Colon (tissue), 2 donors: ENCODE data around the gene TTC31.

Experiments
- FAIRE-seq: peaks from 2 replicates; lab custom pipeline; 2012; peaks lifted over from hg19 to GRCh38; lab: Jason Lieb, UNC
- donor health status: control.
- donor health status: control.

Gene TTC31

GRCh38 chr2:74526649-74527230 is 43.9 kb downstream of the TTC31 start:
- no peak for FAIRE-seq

DNA sequence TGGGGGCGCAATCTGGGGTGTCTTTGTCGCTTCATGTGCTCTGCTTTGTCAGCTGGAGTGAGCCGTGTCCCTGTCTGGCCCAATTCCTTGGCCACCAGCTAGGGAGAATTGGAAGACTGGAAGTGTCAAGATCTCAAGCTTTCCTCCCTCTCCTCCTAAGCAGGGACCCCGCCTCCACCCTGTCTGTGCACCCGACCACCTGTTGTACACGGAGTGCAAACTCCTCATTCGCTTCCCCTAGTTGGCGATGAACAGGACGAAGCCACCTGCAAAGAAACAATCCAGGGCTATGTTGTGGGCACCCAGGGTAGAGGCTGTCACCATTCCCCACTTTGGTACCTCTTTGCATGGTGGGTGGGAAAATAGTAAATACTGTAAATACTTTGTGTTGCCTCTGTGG is 44.9 kb downstream of the TTC31 start:
- FAIRE-seq, result no peak

DNA sequence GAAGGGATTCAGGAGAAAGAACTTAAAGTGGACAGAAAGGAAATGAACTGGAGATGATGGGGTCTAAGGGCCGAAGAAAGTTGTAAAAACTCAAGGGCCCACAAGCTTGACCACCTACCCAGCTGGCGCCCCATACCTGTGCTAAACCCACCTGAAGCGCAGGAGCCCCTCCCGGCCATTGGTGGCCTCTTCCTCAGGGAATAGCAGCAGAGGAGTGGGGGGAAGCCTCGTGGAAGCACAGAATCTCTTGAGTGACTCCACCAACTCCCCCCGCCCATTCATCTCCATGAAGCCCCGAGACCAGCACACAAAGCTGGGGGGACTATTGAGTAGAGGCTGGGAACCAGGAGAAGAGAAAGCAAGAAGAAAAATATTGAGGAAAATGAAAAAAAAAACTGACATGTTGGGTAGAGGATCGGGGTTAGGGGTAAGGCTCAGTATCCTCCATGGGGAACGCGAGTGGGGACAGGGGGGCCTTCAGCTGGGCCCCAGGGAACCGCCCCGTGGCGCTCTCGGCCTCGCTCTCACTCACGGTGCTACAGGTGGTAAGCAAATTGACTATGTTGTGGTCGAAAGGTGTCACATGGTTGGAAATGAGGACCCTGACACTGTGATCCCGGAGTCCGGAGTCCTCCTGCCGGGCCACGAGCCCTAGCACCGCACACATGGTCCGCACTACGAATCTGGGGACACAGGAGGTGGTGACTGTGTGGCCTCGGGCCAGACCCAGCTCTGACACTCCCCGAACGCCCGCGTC is 45.9 kb downstream of the TTC31 start:
- no peak for FAIRE-seq

DNA sequence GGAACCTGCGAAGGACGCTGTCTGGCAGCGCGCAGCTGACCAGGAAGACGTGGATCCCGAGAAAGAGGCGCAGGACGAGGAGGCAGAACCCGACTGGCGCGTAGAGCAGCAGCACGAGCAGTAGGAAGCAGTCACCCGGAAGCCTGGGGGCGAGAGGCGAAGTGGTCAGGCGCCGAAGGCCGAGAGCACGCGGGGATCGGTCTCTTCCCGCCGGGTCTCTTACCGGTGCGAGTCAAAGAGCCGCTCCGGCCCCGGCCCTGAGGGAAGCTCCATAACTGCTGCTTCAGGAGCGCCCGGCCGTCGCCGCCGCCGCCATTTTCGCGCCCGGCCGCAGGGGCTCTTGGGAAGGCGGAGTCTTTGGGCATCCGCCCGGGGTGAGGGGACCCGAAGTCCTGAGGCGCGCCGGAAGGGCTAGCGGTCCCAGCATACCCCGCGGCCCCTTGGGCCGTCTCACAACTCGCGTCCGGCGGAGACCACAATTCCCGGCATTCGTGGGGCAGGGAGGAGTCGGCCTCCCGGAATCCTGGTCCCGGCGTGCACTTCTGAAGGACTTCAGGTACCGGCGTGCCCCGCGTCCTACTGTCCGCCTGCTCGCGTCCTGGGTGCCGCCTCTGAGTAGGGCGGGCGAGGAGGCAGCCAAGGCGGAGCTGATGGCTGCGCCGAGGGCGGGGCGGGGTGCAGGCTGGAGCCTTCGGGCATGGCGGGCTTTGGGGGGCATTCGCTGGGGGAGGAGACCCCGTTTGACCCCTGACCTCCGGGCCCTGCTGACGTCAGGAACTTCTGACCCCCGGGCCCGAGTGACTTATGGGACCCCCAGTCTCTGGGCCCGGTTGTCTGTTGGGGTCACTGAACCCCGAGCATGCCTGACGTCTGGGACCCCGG is 46.7 kb downstream of the TTC31 start, which contains the start of the genes AUP1 and HTRA2:
Gene AUP1, minus strand, starts transcription at position 350 of the 882 bp plus-strand sequence. Its CDS starts 77 bp downstream, at position 273.
Gene HTRA2, plus strand, starts transcription at position 577 of the 882 bp plus-strand sequence. Its CDS starts 74 bp downstream, at position 651.
- no peak for FAIRE-seq

DNA sequence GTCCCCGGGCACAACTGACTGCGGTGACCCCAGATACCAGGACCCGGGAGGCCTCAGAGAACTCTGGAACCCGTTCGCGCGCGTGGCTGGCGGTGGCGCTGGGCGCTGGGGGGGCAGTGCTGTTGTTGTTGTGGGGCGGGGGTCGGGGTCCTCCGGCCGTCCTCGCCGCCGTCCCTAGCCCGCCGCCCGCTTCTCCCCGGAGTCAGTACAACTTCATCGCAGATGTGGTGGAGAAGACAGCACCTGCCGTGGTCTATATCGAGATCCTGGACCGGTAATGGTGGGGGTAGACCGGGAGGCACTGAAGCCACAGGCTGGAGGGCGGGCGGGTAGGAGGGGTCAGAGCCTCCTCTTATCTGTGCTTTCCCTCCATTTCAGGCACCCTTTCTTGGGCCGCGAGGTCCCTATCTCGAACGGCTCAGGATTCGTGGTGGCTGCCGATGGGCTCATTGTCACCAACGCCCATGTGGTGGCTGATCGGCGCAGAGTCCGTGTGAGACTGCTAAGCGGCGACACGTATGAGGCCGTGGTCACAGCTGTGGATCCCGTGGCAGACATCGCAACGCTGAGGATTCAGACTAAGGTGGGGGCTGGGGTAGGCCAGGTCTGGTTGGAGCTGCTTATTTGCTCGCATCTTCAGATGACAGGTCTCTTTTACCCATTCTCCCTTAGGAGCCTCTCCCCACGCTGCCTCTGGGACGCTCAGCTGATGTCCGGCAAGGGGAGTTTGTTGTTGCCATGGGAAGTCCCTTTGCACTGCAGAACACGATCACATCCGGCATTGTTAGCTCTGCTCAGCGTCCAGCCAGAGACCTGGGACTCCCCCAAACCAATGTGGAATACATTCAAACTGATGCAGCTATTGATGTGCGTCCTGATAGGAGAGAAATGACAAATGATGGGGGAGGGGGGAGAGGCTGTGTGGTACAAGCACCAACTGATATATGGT is 47.6 kb downstream of the TTC31 start:
- no peak for FAIRE-seq

- FAIRE-seq, result no peak
Measured at GRCh38 chr2:74531666-74532065, 48.8 kb downstream of the TTC31 start.

GRCh38 chr2:74532222-74532621 is 49.3 kb downstream of the TTC31 start:
- no peak for FAIRE-seq

DNA sequence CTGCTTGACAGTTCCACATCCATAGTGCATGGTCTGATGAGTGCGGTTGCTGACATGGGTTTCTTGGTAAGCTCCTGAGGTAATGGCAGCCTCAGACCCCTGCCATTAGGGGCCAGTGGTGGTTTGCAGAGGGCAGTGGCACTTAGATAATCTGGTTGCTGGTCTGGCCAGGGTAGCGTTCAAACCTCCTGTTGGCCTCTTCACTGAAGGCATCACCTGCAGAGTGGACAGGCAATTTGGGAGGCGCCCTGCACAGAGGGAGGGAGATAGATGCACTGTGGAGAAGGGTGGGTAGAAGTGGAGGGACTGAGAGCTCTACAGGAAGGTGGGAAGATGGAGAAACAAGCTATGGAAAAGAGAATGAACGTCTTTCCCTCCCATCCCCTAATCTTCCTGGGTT is 50.6 kb downstream of the TTC31 start:
- FAIRE-seq, result no peak

- FAIRE-seq, result no peak
Measured at GRCh38 chr2:74534411-74534810, 51.5 kb downstream of the TTC31 start.

GRCh38 chr2:74535440-74535965 is 52.6 kb downstream of the TTC31 start:
- no peak for FAIRE-seq

DNA sequence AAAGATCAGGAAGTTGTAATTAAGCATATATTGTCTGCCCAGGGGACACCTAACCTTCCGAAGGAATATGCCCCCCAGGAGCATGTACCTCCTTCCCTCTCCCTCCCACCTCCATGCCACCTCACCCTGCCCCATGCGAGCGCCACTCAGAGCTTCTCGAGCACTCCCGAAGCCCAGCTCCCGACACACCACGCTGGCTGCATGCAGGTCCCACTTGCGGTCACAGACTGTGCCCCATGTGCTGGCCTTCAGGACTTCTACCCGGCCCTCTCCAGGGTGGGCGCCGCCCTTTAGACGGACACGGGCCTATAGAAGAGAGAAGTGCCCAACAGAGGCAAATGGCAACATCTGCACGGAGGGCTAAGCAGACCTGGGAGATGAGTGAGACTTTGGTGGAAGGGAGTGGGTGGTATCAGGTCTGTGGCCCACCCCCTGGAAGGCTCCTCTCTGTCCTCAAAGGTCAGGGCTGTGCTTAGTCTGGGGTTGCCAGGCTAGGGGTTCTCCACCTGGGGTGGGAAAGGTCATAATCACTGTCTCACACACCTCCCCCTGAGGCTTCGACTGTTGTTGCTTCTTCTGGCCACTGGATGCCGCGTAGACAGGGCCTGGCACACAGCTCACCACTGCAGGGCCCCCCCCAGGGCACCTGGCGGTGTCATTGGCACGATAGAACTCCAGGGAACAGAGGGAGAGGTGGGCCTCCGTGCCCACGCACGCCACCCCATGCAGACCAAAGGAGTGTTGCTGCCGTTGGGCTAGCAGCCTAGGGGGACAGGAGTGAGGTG is 53.5 kb downstream of the TTC31 start:
- no peak for FAIRE-seq

DNA sequence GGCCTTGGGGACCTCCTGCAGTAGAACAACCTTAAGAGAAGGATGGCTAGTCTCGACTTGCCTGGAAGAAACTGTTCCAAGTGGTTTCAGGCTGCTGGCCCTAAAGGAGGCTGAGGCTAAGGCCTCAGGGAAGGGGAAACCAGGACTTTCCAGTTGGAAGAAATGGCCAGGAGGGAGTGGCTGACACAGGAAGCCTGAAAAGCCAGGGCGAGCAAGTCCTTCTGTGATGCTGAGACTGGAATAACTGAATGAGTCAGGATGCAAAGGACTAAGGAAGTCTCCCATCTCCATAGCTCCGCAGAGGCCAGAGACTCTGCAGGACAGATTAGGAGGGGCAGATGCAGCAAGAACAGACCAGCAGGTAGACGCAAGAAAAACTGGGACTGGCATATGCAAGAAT is 54.3 kb downstream of the TTC31 start:
- no peak for FAIRE-seq

- FAIRE-seq, result no peak
Measured at GRCh38 chr2:74538881-74539339, 56.0 kb downstream of the TTC31 start.

- FAIRE-seq, result no peak
Measured at GRCh38 chr2:74540291-74540690, 57.4 kb downstream of the TTC31 start.

DNA sequence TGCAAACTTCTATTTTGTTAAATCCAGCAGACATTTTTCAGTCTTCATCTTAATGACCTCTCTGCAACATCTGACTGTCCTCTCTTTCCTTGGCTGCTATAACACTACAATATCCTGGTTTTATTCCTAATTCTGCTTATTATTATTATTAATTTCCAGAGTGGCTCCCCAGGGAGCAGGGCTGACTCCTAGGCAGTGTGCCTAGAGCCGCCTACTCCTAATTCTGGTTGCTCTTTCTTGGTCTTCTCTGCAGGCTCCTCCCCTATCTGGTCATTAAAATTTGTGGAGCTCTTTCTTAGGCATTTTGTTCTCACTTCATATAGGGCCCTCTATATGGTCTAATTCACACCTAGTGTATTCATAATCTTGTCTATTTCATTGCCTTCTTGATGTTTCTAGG is 60.1 kb downstream of the TTC31 start:
- no peak for FAIRE-seq
